K562 (cell line): ENCODE measurements around the gene CDKN2C. TPM values are rescaled to one million over a fixed set of nuclear protein-coding genes. Genes with fewer than 3 reads are reported as not detected.
A peak's percentile ranks its signal among the peaks of the same experiment; 100 is the strongest.

Source experiments
- CBX8 ChIP-seq: fragments of 200-600 bp; sonication (generic); IDR thresholded peaks from 2 replicates; pipeline ENCODE4 v1.6.1; 2012; ENCODE audit warnings: borderline replicate concordance, mixed run types, low read depth, mild to moderate bottlenecking, moderate library complexity, mixed read lengths, low read length, control low read depth, inconsistent platforms; ENCODE audit not compliant: poor library complexity, severe bottlenecking; ENCODE audit errors: extremely low read depth
- DIDO1 ChIP-seq: fragments of 450-650 bp; IDR thresholded peaks from 2 replicates; pipeline ENCODE4 v1.6.1; 2016; ENCODE audit warnings: low read depth, missing biosample characterization, missing genetic modification characterization
- HDAC3 ChIP-seq: fragments of 450-650 bp; IDR thresholded peaks from 2 replicates; pipeline ENCODE4 v1.6.1; 2018; ENCODE audit warnings: borderline replicate concordance, mild to moderate bottlenecking, moderate library complexity; ENCODE audit not compliant: partially characterized antibody
- HMGN3 ChIP-seq: IDR thresholded peaks from 2 replicates; pipeline ENCODE4 v1.6.1; 2011; ENCODE audit warnings: borderline replicate concordance, low read depth, mild to moderate bottlenecking, mixed read lengths, low read length; ENCODE audit not compliant: insufficient read length; ENCODE audit errors: extremely low read depth
- HSF4 ChIP-seq: fragments of 250-450 bp; sonication (Bioruptor Pico); IDR thresholded peaks from 2 replicates; pipeline ENCODE4 v2.1.2; 2022; ENCODE audit warnings: mild to moderate bottlenecking, moderate library complexity, borderline replicate concordance
- IFI16 ChIP-seq: fragments of 250-450 bp; sonication (Bioruptor Pico); IDR thresholded peaks from 2 replicates; pipeline ENCODE4 v2.1.2; 2022; ENCODE audit warnings: mild to moderate bottlenecking, inconsistent platforms
- IRF2 ChIP-seq: sonication (generic); formaldehyde crosslinking; IDR thresholded peaks from 2 replicates; pipeline ENCODE4 v1.8.1; 2022; ENCODE audit warnings: mild to moderate bottlenecking, missing genetic modification reagents
- KDM1A ChIP-seq, 2 experiments: fragments of 450-650 bp; IDR thresholded peaks; 2 replicates each; pipeline ENCODE4 v1.6.1; 2016; ENCODE audit warnings: mild to moderate bottlenecking in 2 of 2
- MEF2D ChIP-seq: conservative IDR thresholded peaks from 2 replicates; pipeline ENCODE4 v1.6.1; 2016; ENCODE audit warnings: low read depth, missing genetic modification characterization, missing compliant biosample characterization
- MYNN ChIP-seq, 2 experiments: sonication (generic); formaldehyde crosslinking in 1 of 2; IDR thresholded peaks; 2 replicates each; pipeline versions ENCODE4 v1.5.0 to v1.6.1; 2016 to 2020; ENCODE audit warnings: antibody characterized with exemption in 1 of 2, missing genetic modification reagents in 1 of 2
- NFXL1 ChIP-seq: fragments of 450-650 bp; formaldehyde crosslinking; IDR thresholded peaks from 2 replicates; pipeline ENCODE4 v1.4.0; 2021; ENCODE audit warnings: mild to moderate bottlenecking
- POLR2H ChIP-seq: IDR thresholded peaks from 2 replicates; pipeline ENCODE4 v1.6.1; 2016; ENCODE audit warnings: missing genetic modification characterization, low read depth, mild to moderate bottlenecking, control low read depth, missing compliant biosample characterization, moderate library complexity
- TCFL5 ChIP-seq: fragments of 250-450 bp; sonication (Bioruptor Pico); conservative IDR thresholded peaks from 2 replicates; pipeline ENCODE4 v1.6.1; 2021; ENCODE audit warnings: mild to moderate bottlenecking, moderate library complexity, matching md5 sums
- TRIM24 ChIP-seq, 2 experiments: fragments of 450-650 bp; IDR thresholded peaks; 2 replicates each; pipeline ENCODE4 v1.6.1; 2016
- ZBTB17 ChIP-seq: fragments of 450-650 bp; formaldehyde crosslinking; IDR thresholded peaks from 2 replicates; pipeline ENCODE4 v1.4.0; 2020; ENCODE audit warnings: mild to moderate bottlenecking
- polyA plus RNA-seq, 8 experiments: library from polyadenylated mRNA; depleted of rRNA in 4 of 8; stranded (reverse) in 5 of 8; unstranded in 3 of 8; fragments of >200 nt; fragmentation: Nextera tagmentation in 2 of 8; fragmentation: Illumina TruSeq in 1 of 8; extraction: Ambion mirVana in 2 of 8; extraction: Trizol in 1 of 8; gene quantifications; 2 replicates each; pipeline versions ENCODE4 v1.2.1 to v1.2.3, GENCODE V29; 2011 to 2014; ENCODE audit warnings: inconsistent platforms in 1 of 8, missing spikeins in 1 of 8
- total RNA-seq, 7 experiments: library from RNA; depleted of rRNA in 6 of 7; stranded (reverse); fragments of >200 nt in 6 of 7; fragmentation: Illumina TruSeq in 2 of 7; extraction: Trizol in 2 of 7; gene quantifications; 2 replicates each; pipeline versions ENCODE4 v1.2.1 to v1.2.3, GENCODE V29; 2011 to 2021; ENCODE audit warnings: low replicate concordance in 1 of 7
- TF ChIP-seq, protein P1 (sequence below): fragments of 150-350 bp; conservative IDR thresholded peaks from 2 replicates; pipeline ENCODE4 v1.6.1; 2014; ENCODE audit warnings: low read length
- TF ChIP-seq, protein P2 (sequence below): IDR thresholded peaks from 2 replicates; pipeline ENCODE4 v1.6.1; 2014; ENCODE audit warnings: antibody characterized with exemption
- TF ChIP-seq, protein P3 (sequence below): sonication (generic); formaldehyde crosslinking; IDR thresholded peaks from 2 replicates; pipeline ENCODE4 v1.8.1; 2023; ENCODE audit warnings: missing genetic modification reagents, mild to moderate bottlenecking, borderline replicate concordance

The CDKN2C gene
- total and polyA plus RNA-seq, 9 of the 15 experiments (the other 6 are each of a cell fraction or from before 2014, with no cell fraction given), result 11.9 to 74.3 (median 45.9) TPM

DNA sequence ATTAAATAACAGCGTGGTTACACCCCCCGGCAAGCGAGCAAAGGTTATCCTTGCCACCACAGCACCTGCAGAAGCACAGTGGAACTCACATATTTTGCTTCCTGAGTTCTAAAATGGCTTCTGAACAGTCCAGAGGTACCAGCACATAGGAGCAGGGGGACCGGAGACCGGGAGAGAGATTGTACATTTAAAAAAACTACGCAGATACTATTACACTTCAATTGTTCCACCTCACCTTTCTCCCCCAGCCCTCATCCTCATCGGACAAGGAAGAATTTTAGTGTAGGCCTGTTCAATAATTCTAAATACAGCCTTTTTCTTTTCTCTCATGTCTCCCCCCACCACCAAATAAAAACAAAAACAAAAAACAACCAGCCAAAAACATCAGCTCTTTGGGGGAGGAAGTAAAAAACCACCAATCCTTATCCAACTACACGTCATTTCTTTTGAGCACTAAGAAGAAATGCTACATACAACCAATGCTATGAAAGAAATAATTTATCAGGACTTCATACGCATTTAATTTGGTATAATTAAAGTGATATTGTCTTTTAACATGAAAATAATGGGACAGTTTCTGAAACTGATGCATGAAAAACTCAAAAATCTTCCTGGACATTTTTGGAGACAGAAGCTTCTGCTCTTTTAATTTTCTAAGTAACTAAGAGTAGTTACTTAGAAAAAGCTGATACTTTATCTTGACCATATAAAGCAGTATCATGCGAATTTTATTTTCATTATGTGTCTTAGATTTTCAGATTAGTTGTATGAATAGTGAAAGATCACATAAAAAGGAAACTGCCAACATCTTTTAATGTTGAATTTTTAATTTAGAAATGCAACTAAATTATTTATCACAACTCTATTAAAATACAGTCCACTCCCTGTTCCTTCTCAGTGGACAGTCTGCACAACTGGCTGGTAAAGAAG, 9.1 kb downstream of the CDKN2C start (continued):
- TF ChIP-seq MYNN (IDR thresholded peaks at IDR 0.05) (no peak), MYNN (CRISPR knock-in tag; IDR thresholded peaks at IDR 0.05) (no peak), HSF4 (CRISPR knock-in tag) (no peak), POLR2H (tag) (peak; percentile 70), MEF2D (no peak), HMGN3 (no peak), NFXL1 (CRISPR knock-in tag) (no peak), CBX8 (no peak), IFI16 (no peak), IRF2 (CRISPR knock-in tag) (no peak), DIDO1 (tag) (no peak), ZBTB17 (no peak), TRIM24 (IDR thresholded peaks at IDR 0.05) (0 out of 4 replicates have a peak, but pooled peaks of 1 of the 2 experiments have one; percentile 7), TCFL5 (CRISPR knock-in tag) (no peak), HDAC3 (peak; percentile 15), KDM1A (IDR thresholded peaks at IDR 0.05) (peak in 1 of 2 experiments; percentile 14; a peak in 1 of 4 replicates)
- TF ChIP-seq, protein P1, sequence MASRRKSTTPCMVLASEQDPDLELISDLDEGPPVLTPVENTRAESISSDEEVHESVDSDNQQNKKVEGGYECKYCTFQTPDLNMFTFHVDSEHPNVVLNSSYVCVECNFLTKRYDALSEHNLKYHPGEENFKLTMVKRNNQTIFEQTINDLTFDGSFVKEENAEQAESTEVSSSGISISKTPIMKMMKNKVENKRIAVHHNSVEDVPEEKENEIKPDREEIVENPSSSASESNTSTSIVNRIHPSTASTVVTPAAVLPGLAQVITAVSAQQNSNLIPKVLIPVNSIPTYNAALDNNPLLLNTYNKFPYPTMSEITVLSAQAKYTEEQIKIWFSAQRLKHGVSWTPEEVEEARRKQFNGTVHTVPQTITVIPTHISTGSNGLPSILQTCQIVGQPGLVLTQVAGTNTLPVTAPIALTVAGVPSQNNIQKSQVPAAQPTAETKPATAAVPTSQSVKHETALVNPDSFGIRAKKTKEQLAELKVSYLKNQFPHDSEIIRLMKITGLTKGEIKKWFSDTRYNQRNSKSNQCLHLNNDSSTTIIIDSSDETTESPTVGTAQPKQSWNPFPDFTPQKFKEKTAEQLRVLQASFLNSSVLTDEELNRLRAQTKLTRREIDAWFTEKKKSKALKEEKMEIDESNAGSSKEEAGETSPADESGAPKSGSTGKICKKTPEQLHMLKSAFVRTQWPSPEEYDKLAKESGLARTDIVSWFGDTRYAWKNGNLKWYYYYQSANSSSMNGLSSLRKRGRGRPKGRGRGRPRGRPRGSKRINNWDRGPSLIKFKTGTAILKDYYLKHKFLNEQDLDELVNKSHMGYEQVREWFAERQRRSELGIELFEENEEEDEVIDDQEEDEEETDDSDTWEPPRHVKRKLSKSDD, result no peak
- TF ChIP-seq, protein P2, sequence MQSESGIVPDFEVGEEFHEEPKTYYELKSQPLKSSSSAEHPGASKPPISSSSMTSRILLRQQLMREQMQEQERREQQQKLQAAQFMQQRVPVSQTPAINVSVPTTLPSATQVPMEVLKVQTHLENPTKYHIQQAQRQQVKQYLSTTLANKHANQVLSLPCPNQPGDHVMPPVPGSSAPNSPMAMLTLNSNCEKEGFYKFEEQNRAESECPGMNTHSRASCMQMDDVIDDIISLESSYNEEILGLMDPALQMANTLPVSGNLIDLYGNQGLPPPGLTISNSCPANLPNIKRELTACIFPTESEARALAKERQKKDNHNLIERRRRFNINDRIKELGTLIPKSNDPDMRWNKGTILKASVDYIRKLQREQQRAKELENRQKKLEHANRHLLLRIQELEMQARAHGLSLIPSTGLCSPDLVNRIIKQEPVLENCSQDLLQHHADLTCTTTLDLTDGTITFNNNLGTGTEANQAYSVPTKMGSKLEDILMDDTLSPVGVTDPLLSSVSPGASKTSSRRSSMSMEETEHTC, result no peak
- TF ChIP-seq, protein P3, sequence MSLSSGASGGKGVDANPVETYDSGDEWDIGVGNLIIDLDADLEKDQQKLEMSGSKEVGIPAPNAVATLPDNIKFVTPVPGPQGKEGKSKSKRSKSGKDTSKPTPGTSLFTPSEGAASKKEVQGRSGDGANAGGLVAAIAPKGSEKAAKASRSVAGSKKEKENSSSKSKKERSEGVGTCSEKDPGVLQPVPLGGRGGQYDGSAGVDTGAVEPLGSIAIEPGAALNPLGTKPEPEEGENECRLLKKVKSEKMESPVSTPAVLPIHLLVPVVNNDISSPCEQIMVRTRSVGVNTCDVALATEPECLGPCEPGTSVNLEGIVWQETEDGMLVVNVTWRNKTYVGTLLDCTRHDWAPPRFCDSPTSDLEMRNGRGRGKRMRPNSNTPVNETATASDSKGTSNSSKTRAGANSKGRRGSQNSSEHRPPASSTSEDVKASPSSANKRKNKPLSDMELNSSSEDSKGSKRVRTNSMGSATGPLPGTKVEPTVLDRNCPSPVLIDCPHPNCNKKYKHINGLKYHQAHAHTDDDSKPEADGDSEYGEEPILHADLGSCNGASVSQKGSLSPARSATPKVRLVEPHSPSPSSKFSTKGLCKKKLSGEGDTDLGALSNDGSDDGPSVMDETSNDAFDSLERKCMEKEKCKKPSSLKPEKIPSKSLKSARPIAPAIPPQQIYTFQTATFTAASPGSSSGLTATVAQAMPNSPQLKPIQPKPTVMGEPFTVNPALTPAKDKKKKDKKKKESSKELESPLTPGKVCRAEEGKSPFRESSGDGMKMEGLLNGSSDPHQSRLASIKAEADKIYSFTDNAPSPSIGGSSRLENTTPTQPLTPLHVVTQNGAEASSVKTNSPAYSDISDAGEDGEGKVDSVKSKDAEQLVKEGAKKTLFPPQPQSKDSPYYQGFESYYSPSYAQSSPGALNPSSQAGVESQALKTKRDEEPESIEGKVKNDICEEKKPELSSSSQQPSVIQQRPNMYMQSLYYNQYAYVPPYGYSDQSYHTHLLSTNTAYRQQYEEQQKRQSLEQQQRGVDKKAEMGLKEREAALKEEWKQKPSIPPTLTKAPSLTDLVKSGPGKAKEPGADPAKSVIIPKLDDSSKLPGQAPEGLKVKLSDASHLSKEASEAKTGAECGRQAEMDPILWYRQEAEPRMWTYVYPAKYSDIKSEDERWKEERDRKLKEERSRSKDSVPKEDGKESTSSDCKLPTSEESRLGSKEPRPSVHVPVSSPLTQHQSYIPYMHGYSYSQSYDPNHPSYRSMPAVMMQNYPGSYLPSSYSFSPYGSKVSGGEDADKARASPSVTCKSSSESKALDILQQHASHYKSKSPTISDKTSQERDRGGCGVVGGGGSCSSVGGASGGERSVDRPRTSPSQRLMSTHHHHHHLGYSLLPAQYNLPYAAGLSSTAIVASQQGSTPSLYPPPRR (CRISPR knock-in tag), result no peak
